ENCODE measurements around the gene LATS2.
"Not testable (repeated sequence)": the region's sequence is repeated elsewhere in the genome, so short reads cannot be mapped to it uniquely, and the experiment has no call there.

Gene LATS2

GRCh38 chr13:20968745-20969144 is 92.6 kb downstream of the LATS2 start:
- no peak for FAIRE-seq
- no peak for DNase-seq (ENCODE audit: low spot score)

GRCh38 chr13:20967340-20967739 is 94.0 kb downstream of the LATS2 start:
- no peak for FAIRE-seq
- no peak for DNase-seq (ENCODE audit: low spot score)

- no peak for FAIRE-seq
- DNase-seq (ENCODE audit: low spot score) = no peak
Observed at GRCh38 chr13:20964904-20965303, 96.5 kb downstream of the LATS2 start.

GRCh38 chr13:20961663-20962062 is 99.7 kb downstream of the LATS2 start:
- DNase-seq (ENCODE audit: low spot score); FAIRE-seq: not testable (repeated sequence)

GRCh38 chr13:20960663-20961309 is 100.6 kb downstream of the LATS2 start:
- FAIRE-seq (no peak), DNase-seq (ENCODE audit: low spot score) (no peak)

- not testable (repeated sequence) for FAIRE-seq
Observed at GRCh38 chr13:20957049-20957620, 104.3 kb downstream of the LATS2 start.

GRCh38 chr13:20955496-20955895 is 105.9 kb downstream of the LATS2 start:
- FAIRE-seq = no peak
- DNase-seq (ENCODE audit: low spot score) = no peak

More at GRCh38 chr13:20957049-20957620, 104.3 kb downstream of the LATS2 start:
- DNase-seq (ENCODE audit: low spot score) = not testable (repeated sequence)

GRCh38 chr13:20953245-20953931 is 108.0 kb downstream of the LATS2 start:
- FAIRE-seq (no peak), DNase-seq (ENCODE audit: low spot score) (no peak)

- no peak for FAIRE-seq
Observed at GRCh38 chr13:20952838-20953237, 108.5 kb downstream of the LATS2 start.

GRCh38 chr13:20948001-20948400 is 113.4 kb downstream of the LATS2 start:
- DNase-seq (ENCODE audit: low spot score); FAIRE-seq: not testable (repeated sequence)

More at GRCh38 chr13:20952838-20953237, 108.5 kb downstream of the LATS2 start:
- DNase-seq (ENCODE audit: low spot score) = no peak

- DNase-seq (ENCODE audit: low spot score) (no peak), FAIRE-seq (no peak)
Observed at GRCh38 chr13:20945952-20946383, 115.4 kb downstream of the LATS2 start.

- DNase-seq (ENCODE audit: low spot score) (no peak), FAIRE-seq (no peak)
Observed at GRCh38 chr13:20942938-20943559, 118.3 kb downstream of the LATS2 start.

- not testable (repeated sequence) for DNase-seq (ENCODE audit: low spot score); FAIRE-seq
Observed at GRCh38 chr13:20940511-20940910, 120.9 kb downstream of the LATS2 start.

GRCh38 chr13:20940083-20940482 is 121.3 kb downstream of the LATS2 start:
- no peak for FAIRE-seq
- DNase-seq (ENCODE audit: low spot score) = no peak

GRCh38 chr13:20939662-20940061 is 121.7 kb downstream of the LATS2 start:
- DNase-seq (ENCODE audit: low spot score) = no peak
- FAIRE-seq = no peak

- FAIRE-seq = no peak
- no peak for DNase-seq (ENCODE audit: low spot score)
Observed at GRCh38 chr13:20938302-20938701, 123.1 kb downstream of the LATS2 start.

- FAIRE-seq (no peak), DNase-seq (ENCODE audit: low spot score) (no peak)
Observed at GRCh38 chr13:20927596-20928257, 133.7 kb downstream of the LATS2 start.

- DNase-seq (ENCODE audit: low spot score); FAIRE-seq: not testable (repeated sequence)
Observed at GRCh38 chr13:20925395-20925790, 136.0 kb downstream of the LATS2 start.

GRCh38 chr13:20924758-20925394 is 136.5 kb downstream of the LATS2 start:
- DNase-seq (ENCODE audit: low spot score) = peak; percentile 25
- no peak for FAIRE-seq

GRCh38 chr13:20923272-20923671 is 138.1 kb downstream of the LATS2 start:
- FAIRE-seq = no peak

More at GRCh38 chr13:20923272-20923671, 138.1 kb downstream of the LATS2 start:
- DNase-seq (ENCODE audit: low spot score) = no peak

Measured in urothelium cell line (cell line).